HEK293T (cell line): ENCODE data around the gene SNX18.

Source experiments
- SP1 ChIP-seq: fragments of 450-650 bp; IDR thresholded peaks from 2 replicates; pipeline ENCODE4 v1.6.1; 2017
- TARDBP ChIP-seq: fragments of 450-650 bp; IDR thresholded peaks from 2 replicates; pipeline ENCODE4 v1.6.1; 2016

- TF ChIP-seq SP1 (no peak), TARDBP (no peak)
Measured at GRCh38 chr5:54477941-54478478, 39.5 kb upstream of the SNX18 start.
